Left lung (tissue), 10 donors: Measurements from ENCODE around the gene PANK3. TPM values are rescaled to one million over a fixed set of nuclear protein-coding genes. Genes with fewer than 3 reads are reported as not detected.
A peak's percentile ranks its signal among the peaks of the same experiment; 100 is the strongest.

Experiments
- ATAC-seq: fragments of 200-7000 bp; cut with Tn5 transposase; one replicate; pipeline ENCODE4 v1.9.1; 2020; ENCODE audit warnings: moderate library complexity
- DNase-seq, 4 donors: peaks; one replicate each; pipeline ENCODE4 v3.0.0-alpha.2; 2013 to 2020
- H3K27ac ChIP-seq, 2 donors: fragments of 200-600 bp; sonication (generic) in 1 of 2; one replicate each; pipeline versions ENCODE4 v1.5.0 to v1.8.0; 2020 to 2021
- H3K27me3 ChIP-seq, 2 donors: fragments of 200-600 bp; sonication (generic) in 1 of 2; one replicate each; pipeline versions ENCODE4 v1.5.0 to v1.8.0; 2020 to 2021
- H3K36me3 ChIP-seq, 2 donors: fragments of 200-600 bp; sonication (generic) in 1 of 2; one replicate each; pipeline versions ENCODE4 v1.5.0 to v1.8.0; 2020 to 2021
- H3K4me1 ChIP-seq, 2 donors: fragments of 200-600 bp; one replicate each; pipeline ENCODE4 v1.8.0; 2021
- H3K4me3 ChIP-seq, 2 donors: fragments of 200-600 bp; sonication (generic) in 1 of 2; one replicate each; pipeline versions ENCODE4 v1.5.0 to v1.8.0; 2020 to 2021; ENCODE audit warnings: mild to moderate bottlenecking in 1 of 2
- H3K9me3 ChIP-seq, 2 donors: fragments of 200-600 bp; sonication (generic) in 1 of 2; one replicate each; pipeline versions ENCODE4 v1.5.0 to v1.8.0; 2020 to 2021
- intact Hi-C, 2 donors: fragments of 100-400 bp; cut with DNase I; formaldehyde crosslinking; loops; one replicate each; pipeline versions ENCODE4 v1.11.2 to v1.14.2; 2022
- polyA plus RNA-seq, 6 donors: library from polyadenylated mRNA; unstranded; fragments of 120-200 nt; gene quantifications; one replicate each; pipeline ENCODE4 v1.2.1, GENCODE V29; 2013; ENCODE audit not compliant: insufficient read length in 6 of 6
- total RNA-seq, 2 donors: library from RNA; stranded (reverse); fragmentation: NEBNext Ultra II Directional; extraction: Animal tissue kit (Norgen Biotek cat#: 25700); gene quantifications; one replicate each; pipeline ENCODE4 v1.2.1, GENCODE V29; 2021
- TF ChIP-seq, protein P1 (sequence below), 2 donors: fragments of 200-600 bp; sonication (generic) in 1 of 2; IDR thresholded peaks; one replicate each; pipeline versions ENCODE4 v1.5.0 to v1.8.0; 2021; ENCODE audit warnings: antibody characterized with exemption in 2 of 2
- donor health status: DM: no; HTN: yes; CAD: no.
- donor health status: DM: no; HTN: no; CAD: no.

Gene PANK3
- total and polyA plus RNA-seq, 8 donors = 48.1 to 73.0 (median 52.7) TPM

DNA sequence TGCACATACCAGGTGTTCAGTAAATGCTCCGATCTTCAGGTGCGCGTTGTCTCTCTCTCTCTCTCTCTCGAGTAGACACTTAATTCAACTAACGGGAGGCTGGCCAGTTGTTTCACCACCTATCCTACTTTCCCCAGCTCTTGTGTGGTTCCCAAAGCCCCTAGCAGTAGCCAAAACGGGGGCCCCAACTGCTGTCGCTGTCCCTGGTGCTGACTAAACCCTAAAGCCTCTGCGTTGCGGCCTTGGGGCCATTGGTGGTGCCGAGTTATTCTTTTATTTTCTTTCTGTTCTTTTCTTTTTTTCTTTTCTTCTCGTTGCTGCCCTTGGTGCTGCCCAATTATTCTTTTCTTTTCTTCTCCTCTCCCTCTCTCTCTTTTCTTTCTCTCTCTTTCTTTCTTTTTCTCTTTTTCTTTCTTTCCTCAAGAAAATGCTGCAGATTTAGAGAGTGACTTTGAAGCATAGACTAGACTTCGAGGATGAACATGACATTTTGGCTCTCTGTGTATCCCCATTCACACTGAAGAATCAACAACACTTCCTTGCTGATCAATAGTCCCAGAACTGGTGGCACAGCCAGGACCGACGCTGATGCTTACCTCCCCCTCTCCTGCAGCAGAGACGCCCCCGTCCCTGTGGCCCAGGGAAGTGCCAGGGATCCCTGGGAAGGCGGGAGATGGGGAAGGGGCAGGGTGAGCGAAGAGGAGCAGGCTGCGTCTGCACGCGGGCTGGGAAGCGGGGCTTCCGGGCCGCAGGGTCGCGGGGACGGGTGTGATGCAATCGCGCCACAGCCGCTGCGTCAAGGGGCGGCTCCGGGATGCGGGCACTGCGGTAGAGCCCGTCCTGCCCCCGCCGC is 50.4 kb downstream of the PANK3 start, which contains the start of gene FBLL1:
TSS of gene FBLL1 (plus strand) at position 785 of the 853 bp plus-strand sequence. CDS start 200 bp downstream, outside the sequence.
- intact Hi-C loops = no loop called here
- Histone ChIP-seq H3K9me3 (no peaks in the 10 kb centered on the region), H3K27ac (no peak within 1 kb of the TSS), H3K27me3 (peaks cover 31 to 58% of the 10 kb centered on the region in 2 donors), H3K4me1 (no peaks in the 10 kb centered on the region), H3K4me3 (peak within 1 kb of the TSS; percentile 19 to 27), H3K36me3 (no peaks in the 10 kb centered on the region)
- peak in 2 of 4 donors; percentile 40 to 56 for DNase-seq
- TF ChIP-seq, protein P1, sequence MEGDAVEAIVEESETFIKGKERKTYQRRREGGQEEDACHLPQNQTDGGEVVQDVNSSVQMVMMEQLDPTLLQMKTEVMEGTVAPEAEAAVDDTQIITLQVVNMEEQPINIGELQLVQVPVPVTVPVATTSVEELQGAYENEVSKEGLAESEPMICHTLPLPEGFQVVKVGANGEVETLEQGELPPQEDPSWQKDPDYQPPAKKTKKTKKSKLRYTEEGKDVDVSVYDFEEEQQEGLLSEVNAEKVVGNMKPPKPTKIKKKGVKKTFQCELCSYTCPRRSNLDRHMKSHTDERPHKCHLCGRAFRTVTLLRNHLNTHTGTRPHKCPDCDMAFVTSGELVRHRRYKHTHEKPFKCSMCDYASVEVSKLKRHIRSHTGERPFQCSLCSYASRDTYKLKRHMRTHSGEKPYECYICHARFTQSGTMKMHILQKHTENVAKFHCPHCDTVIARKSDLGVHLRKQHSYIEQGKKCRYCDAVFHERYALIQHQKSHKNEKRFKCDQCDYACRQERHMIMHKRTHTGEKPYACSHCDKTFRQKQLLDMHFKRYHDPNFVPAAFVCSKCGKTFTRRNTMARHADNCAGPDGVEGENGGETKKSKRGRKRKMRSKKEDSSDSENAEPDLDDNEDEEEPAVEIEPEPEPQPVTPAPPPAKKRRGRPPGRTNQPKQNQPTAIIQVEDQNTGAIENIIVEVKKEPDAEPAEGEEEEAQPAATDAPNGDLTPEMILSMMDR (IDR thresholded peaks at IDR 0.05) = no peak
- peak; percentile 56 for ATAC-seq

DNA sequence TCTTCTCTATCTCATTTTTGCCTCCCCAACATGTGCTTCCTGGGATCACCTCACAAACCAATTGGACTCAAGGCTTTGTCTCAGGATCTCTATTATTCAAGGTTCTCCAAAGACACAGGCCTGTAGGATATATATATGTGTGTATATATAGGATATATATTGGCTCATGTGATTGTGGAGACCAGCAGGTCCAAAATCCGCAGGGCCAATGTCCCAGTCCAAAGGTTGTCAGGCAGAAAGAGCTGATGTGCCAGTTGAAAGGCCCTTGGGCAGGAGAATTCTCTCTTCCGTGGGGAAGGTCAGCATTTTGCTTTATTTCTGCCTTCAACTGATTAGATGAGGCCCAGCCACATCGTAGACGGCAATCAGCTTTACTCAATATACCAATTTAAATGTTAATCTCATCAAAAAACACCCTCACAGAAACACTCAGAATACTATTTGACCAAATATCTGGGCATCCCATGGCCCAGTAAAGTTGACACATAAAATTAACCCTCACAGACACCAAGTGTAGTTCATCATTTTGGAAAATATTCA is 51.3 kb downstream of the PANK3 start:
- peaks cover 0 to 9% of the 10 kb centered on the region in 2 donors for H3K36me3 ChIP-seq
- intact Hi-C loops = no loop called here
- no peaks in the 10 kb centered on the region for H3K4me1 ChIP-seq
- H3K9me3 ChIP-seq = no peaks in the 10 kb centered on the region
- DNase-seq (no peak), ATAC-seq (no peak)
- H3K4me3 ChIP-seq = no peak overlapping the region
- H3K27ac ChIP-seq = no peak overlapping the region
- TF ChIP-seq, protein P1 (IDR thresholded peaks at IDR 0.05) = no peak
- H3K27me3 ChIP-seq = peaks cover 31 to 52% of the 10 kb centered on the region in 2 donors

DNA sequence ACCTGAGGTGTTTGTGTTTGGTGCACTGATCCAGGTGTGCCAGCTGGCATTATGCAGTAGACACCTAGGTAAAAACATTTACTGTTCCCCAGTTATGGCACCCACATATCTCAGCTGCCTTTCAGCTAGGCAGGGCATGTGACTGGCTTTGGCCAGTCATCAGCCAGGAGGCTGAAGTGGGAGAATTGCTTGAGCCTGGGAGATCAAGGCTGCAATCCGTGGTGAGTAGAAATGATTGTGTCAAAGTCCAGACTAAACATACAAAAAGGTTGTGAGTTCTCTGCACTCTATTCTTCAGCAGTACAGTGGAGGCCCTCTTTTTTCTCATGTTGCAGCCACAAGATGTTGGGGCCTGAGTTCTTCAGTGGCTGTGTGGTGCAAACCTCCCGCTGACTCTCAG is 53.3 kb downstream of the PANK3 start:
- Histone ChIP-seq H3K9me3 (no peaks in the 10 kb centered on the region), H3K36me3 (peaks cover 0 to 17% of the 10 kb centered on the region in 2 donors), H3K27ac (no peak overlapping the region), H3K27me3 (peaks cover 23 to 33% of the 10 kb centered on the region in 2 donors), H3K4me3 (no peak overlapping the region), H3K4me1 (no peaks in the 10 kb centered on the region)
- DNase-seq (no peak), ATAC-seq (no peak)
- TF ChIP-seq, protein P1 (IDR thresholded peaks at IDR 0.05) = no peak
- intact Hi-C loops = no loop called here

DNA sequence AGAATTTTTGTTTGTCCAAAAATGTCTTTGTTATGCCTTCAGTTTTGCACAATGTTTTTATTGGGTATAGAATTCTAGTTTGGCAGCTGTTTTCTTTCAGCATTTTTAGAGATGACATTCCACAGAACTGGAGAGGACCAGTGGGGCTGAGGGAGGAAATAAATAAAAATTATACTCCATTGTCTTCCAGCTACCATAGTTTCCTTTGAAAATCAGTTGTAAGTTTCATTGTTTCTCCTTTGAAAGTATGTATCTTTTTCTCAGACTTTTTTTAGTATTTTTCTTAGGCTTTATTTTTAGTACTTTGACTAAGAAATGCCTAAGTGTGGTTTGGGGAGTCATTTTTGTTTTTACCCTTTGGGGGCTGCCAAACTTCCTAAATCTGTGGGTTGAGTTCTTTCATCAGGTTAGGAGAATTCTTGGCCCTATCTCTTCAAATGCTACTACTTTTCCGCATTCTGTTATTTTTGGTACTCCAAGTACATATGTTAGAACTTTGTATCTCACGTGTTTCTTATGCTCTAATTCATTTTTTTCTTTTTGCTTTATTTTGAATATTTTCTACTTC is 65.2 kb downstream of the PANK3 start:
- H3K9me3 ChIP-seq = peaks cover 0 to 17% of the 10 kb centered on the region in 2 donors
- TF ChIP-seq, protein P1 (IDR thresholded peaks at IDR 0.05) = no peak
- no peaks in the 10 kb centered on the region for H3K4me1 ChIP-seq
- H3K4me3 ChIP-seq = no peak overlapping the region
- H3K27me3 ChIP-seq = no peaks in the 10 kb centered on the region
- intact Hi-C loops = no loop called here
- ATAC-seq (no peak), DNase-seq (no peak)
- H3K27ac ChIP-seq = no peak overlapping the region
- H3K36me3 ChIP-seq = peaks cover 5 to 100% of the 10 kb centered on the region in 2 donors
